GM19372 (cell line): ENCODE data around the gene ADGRG6.

Experiments
- ATAC-seq: cut with Tn5 transposase; IDR thresholded peaks from one replicate; pipeline ENCODE4 v1.9.1; 2021; ENCODE audit warnings: mild to moderate bottlenecking, low read depth, moderate library complexity; ENCODE audit not compliant: unreplicated experiment

Gene ADGRG6

DNA sequence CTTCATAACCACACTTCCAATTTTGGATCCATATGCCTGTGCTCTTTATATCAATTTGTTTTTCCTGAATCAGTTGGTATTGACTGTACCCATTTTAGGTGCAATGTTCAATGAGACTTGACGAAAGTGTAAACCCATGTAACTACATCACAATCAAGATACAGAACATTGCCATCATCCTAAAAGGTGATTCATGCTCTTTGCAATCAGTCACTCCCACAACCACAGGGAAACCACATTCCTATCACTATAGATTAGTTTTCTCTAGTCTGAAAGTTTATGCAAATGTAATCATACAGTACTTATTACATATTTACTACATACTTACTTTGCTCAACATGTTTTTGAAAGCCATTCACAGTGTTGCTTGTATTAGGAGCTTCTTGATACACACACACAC lies 167.4 kb downstream of the ADGRG6 start:
- ATAC-seq, result no peak

DNA sequence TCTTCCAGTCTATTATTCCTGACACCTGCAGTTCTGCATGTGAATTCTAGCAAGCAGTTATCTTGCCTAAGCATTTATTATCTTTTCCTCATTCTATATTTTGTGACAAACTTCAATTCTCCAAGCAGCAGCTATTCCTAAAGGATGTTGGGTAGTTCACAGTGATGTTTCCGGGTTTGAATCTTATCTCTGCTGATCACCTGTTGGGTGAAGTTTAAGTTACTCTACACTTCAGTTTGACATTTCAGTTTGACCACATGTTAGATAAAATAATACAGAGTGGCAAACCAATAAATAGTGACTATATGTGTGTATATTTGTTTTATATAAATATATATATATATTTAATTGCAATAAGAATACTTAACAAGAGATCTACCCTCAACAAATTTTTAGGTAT lies 168.6 kb downstream of the ADGRG6 start:
- no peak for ATAC-seq

DNA sequence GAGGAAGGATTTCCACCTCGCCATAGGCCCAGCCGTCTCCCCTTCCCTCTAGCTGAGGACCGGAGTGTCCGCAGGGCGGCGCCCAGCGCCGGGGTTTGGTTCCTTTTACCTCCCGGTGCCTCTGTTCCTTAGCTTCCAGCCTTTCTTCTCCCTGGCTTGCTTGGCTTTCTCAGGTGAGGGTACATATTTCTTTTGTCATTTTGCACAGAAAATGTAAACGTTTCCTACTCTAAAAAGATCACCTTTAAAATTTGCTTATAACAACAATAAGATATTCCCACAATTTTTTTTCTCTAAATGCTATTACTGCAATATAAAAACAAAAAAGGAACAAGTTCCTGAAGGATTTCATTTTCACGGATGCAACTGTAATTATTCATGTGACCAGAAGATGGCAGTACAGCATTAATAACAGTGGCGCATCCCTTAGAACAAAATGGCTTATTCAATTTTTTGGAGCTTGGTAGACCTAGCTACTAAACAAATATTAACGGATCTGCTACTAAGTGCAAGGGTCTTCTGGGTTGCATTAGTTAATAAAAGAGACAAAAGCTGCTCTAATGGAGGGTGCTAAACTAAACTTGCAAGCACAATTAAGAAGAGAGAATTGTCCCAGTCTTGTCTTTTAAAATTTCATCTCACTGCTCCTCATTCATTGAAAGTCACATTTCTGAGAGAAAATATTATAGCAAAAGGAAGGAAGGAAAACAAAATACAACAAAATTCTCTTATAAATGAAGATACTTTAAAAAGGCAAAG lies 172.9 kb downstream of the ADGRG6 start:
- peak; percentile 60 for ATAC-seq

DNA sequence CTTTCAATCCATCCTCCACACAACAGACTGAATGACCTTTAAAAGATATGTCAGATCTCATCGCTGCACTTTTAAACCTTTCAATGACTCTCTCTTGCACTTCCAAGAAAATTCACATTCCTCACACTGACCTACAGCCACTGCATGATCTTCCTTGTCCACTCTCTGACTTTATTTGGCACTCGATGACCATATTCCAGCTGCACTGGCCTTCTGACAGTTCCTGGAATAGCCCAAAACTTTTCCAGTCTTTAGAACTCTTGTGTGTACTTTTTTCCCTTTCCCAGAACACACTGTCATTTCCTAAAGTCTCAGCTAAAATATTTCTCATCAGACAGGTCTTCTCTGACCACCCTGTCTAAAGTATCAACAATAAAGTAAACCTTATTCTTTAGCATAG lies 174.6 kb downstream of the ADGRG6 start:
- ATAC-seq, result no peak

DNA sequence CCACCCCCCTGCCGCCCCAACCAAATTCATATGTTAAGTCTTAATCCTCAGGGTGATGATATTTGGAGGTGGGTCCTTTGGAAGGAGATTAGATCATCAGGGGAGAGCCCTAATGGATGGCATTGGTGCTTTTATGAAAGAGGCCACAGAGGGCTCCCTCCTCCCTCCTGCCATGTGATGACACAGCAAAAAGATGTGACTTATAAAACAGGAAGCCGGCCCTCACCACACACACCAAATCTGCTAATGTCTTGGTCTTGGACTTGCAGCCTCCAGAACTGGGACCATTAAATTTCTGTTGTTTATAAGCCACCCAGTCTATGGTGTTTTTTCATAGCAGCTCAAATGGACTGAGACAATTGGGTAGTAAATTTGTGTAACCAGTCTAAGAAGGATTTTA lies 176.3 kb downstream of the ADGRG6 start:
- ATAC-seq, result no peak

DNA sequence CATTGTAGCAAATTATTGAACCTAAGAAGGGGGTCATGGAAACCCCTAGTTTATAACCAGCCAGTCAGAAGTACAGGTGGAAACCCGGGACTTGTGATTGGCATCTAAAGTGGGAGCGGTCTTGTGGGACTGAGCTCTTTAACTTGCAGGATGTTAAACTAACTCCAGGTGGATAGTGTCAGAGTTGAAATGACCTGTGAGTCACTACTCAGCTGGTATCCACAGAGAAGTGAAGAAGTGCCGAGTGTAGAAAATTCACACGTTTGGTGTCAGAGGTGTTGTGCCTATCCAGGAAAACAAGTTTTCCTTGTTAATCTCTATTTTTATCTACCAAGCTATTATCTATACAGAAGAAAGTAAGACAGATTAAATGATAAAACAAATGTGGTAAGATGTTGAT lies 179.7 kb downstream of the ADGRG6 start:
- no peak for ATAC-seq

DNA sequence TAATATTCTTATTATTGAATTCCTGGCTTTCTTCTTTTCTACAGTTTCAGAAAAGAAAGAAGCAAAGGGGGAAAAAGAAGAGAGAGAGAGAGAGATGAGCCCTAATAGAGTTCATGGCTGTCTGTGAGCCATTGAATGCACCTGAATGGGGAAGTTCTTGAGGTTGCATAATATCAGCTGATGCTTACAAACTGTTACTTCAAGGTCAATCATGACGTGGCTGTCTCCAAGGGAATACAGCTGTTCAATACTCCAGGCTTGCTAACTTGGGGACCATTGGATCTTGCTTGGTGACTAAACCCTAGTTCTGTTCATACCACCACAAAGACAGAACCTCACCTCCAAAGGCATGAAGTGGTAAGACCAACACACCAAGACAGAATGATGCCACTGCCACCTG lies 180.4 kb downstream of the ADGRG6 start:
- no peak for ATAC-seq

DNA sequence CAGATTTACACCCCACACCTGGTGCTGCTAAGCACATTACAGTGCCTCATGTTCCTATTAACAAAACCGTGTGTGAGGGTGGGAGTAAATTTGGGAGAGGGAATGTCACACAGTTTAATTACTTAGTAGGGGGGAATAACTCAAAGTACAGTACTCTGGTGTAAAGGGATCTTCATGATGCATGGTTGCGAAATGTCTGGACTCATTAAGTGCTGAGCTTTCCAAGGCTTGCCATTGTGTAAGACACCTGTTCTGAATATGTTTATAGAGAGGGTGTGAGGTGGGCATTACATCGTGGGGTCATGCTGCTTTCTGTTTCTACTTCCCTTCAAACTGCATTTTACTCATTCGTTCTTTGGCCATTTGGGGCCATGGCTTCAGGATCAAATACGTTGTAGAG lies 181.2 kb downstream of the ADGRG6 start:
- no peak for ATAC-seq

DNA sequence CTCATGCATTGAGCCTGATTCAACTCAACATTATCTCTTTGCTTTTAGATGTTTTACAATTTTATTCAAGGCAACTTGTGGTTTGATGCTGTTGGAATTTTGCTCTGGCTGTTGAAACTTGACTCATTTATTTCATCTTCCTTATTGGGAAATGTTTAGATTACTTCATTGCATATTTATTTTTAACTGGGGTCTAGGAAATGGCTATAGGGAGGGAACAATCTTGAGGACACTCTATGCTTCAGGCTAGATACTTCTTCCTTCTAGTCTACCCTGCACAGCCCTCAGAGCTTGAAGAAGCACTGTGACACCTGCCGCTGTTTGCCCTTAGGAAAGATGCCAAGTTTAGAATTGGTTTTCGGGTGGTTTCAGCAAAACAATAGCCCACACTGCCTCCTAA lies 183.4 kb downstream of the ADGRG6 start:
- no peak for ATAC-seq

DNA sequence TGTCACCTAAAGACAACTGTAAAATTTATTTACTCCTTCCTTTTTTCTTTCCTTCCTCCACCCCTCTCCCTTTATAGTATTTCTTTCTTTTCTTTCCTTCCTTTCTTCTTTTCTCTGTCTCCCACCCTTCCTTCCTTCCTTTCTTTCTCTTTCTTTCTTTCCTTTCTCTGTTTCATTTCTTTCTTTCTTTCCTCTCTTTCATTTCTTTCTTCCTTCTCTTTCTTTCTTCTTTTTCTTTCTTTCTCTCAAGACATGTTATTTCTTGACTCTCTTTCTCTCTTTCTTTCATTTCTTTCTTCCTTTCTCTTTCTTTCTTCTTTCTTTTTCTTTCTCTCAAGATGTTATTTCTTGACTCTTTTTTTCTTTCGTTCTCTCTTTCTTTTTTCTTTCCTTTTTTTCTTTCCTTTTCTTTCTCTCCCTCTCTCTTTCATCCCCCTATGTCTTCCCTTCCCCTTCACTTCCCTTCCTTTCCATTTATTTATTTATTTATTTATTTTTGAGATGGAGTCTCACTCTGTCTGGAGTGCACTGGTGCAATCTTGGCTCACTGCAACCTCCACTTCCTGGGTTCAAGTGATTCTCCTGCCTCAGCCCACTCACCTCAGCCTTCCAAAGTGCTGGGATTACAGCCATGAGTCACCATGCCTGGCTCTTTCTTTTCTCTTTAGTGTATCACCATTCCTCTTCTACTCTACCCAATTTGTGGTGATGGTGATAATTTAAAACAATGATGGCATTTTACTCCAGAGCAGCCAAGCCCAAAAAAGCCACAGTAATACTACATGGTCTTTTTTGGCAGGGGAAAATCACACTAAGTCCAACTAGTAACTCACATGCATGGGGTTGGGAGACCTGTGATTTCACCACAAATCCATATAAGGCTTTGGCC lies 188.2 kb downstream of the ADGRG6 start:
- ATAC-seq, result no peak
